Measurements from ENCODE around the gene FAU. TPM values are rescaled to one million over a fixed set of nuclear protein-coding genes. Genes with fewer than 3 reads are reported as not detected.

Gene FAU
- total and polyA plus RNA-seq, 2 of the 13 experiments (the other 11 are each of a cell fraction or from before 2014, with no cell fraction given) = 374 to 869 TPM

DNA sequence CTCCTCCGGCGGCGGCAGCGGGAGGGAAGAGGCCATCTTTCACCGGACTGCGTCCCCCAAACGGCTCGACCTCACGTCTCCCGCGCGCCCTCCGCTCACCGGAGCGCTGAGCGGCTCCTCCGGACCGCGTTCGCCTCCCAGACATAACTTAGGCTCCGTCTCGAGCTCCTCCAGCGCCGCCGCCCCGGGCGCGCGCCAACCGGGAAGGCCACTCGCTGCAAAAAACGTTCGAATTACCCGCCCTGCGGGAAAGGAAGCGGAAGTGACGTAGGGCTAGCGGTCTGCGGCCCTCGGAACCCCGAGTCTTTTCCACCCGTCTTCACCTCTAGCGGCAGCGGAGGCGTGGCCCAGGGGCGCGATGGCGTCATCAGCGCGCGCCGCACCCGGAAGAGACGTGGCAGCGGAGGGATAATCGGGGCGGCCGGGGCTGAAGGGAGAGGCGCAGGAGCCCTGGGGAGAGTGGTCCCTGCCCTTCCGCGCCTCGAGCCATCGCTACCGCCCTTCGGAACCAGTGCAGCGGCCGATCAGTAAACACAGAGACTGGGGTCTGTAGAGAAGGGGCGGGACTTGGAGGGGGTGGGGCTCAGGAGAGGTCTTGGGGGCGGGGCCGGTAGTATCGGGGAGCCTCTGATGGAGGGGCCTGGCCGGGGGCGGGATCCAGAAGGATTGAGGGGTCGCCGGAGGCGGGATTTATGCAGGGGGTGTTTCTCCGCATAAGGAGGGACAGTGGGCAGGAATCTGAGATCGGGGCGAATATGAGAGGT is 37.9 kb downstream of the FAU start, which contains the start of the genes CDCA5 and ZFPL1 (continued):
- TF ChIP-seq ZNF333 (CRISPR knock-in tag; IDR thresholded peaks at IDR 0.05; ENCODE audit: borderline replicate concordance) = peak; percentile 50
- TF ChIP-seq SOX6 (IDR thresholded peaks at IDR 0.05) = no peak
- TF ChIP-seq SOX6 (CRISPR knock-in tag; IDR thresholded peaks at IDR 0.05) = 0 out of 2 replicates have a peak, but pooled peaks have one; percentile 40
- TF ChIP-seq PAF1 (CRISPR knock-in tag; IDR thresholded peaks at IDR 0.05) = no peak
- TF ChIP-seq PTBP1 (IDR thresholded peaks at IDR 0.05; ENCODE audit: low read depth, low read length, poor library complexity, severe bottlenecking) = no peak
- TF ChIP-seq POLR2G (IDR thresholded peaks at IDR 0.05; ENCODE audit: low read depth, low read length) = peak; percentile 90
- no peak for TF ChIP-seq ATRX (CRISPR knock-in tag; IDR thresholded peaks at IDR 0.05; ENCODE audit: borderline replicate concordance)
- TF ChIP-seq ZNF34 (CRISPR knock-in tag; IDR thresholded peaks at IDR 0.05; ENCODE audit: borderline replicate concordance) = no peak; the same call in 1 of the 2 replicates
- no peak for TF ChIP-seq DNMT1 (CRISPR knock-in tag; IDR thresholded peaks at IDR 0.05)
- peak; percentile 78 for TF ChIP-seq ZIK1 (CRISPR knock-in tag; IDR thresholded peaks at IDR 0.05; ENCODE audit: borderline replicate concordance, low read depth)
- TF ChIP-seq CCAR2 (optimal IDR thresholded peaks at IDR 0.05; ENCODE audit: low read depth, low read length) = no peak
- no peak; the same call in 1 of the 2 replicates for TF ChIP-seq ARHGAP35 (CRISPR knock-in tag; IDR thresholded peaks at IDR 0.05; ENCODE audit: borderline replicate concordance)
- TF ChIP-seq ZFP36L2 (CRISPR knock-in tag; IDR thresholded peaks at IDR 0.05) = no peak
- TF ChIP-seq, protein P1, sequence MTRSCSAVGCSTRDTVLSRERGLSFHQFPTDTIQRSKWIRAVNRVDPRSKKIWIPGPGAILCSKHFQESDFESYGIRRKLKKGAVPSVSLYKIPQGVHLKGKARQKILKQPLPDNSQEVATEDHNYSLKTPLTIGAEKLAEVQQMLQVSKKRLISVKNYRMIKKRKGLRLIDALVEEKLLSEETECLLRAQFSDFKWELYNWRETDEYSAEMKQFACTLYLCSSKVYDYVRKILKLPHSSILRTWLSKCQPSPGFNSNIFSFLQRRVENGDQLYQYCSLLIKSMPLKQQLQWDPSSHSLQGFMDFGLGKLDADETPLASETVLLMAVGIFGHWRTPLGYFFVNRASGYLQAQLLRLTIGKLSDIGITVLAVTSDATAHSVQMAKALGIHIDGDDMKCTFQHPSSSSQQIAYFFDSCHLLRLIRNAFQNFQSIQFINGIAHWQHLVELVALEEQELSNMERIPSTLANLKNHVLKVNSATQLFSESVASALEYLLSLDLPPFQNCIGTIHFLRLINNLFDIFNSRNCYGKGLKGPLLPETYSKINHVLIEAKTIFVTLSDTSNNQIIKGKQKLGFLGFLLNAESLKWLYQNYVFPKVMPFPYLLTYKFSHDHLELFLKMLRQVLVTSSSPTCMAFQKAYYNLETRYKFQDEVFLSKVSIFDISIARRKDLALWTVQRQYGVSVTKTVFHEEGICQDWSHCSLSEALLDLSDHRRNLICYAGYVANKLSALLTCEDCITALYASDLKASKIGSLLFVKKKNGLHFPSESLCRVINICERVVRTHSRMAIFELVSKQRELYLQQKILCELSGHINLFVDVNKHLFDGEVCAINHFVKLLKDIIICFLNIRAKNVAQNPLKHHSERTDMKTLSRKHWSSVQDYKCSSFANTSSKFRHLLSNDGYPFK (CRISPR knock-in tag; IDR thresholded peaks at IDR 0.05; ENCODE audit: borderline replicate concordance) = peak; percentile 99
- no peak for TF ChIP-seq NFE2L1 (CRISPR knock-in tag; IDR thresholded peaks at IDR 0.05; ENCODE audit: borderline replicate concordance)
- TF ChIP-seq, protein P2, sequence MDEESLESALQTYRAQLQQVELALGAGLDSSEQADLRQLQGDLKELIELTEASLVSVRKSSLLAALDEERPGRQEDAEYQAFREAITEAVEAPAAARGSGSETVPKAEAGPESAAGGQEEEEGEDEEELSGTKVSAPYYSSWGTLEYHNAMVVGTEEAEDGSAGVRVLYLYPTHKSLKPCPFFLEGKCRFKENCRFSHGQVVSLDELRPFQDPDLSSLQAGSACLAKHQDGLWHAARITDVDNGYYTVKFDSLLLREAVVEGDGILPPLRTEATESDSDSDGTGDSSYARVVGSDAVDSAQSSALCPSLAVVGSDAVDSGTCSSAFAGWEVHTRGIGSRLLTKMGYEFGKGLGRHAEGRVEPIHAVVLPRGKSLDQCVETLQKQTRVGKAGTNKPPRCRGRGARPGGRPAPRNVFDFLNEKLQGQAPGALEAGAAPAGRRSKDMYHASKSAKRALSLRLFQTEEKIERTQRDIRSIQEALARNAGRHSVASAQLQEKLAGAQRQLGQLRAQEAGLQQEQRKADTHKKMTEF (CRISPR knock-in tag; IDR thresholded peaks at IDR 0.05) = peak; percentile 95
- TF ChIP-seq, protein P3, sequence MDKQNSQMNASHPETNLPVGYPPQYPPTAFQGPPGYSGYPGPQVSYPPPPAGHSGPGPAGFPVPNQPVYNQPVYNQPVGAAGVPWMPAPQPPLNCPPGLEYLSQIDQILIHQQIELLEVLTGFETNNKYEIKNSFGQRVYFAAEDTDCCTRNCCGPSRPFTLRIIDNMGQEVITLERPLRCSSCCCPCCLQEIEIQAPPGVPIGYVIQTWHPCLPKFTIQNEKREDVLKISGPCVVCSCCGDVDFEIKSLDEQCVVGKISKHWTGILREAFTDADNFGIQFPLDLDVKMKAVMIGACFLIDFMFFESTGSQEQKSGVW (CRISPR knock-in tag; IDR thresholded peaks at IDR 0.05; ENCODE audit: borderline replicate concordance) = no peak
- no peak; the same call in none of the 2 replicates for TF ChIP-seq CEBPG (CRISPR knock-in tag; IDR thresholded peaks at IDR 0.05)
- peak; percentile 92; the same call in 1 of the 2 replicates for TF ChIP-seq ZZZ3 (CRISPR knock-in tag; IDR thresholded peaks at IDR 0.05; ENCODE audit: borderline replicate concordance)
- TF ChIP-seq, protein P4, sequence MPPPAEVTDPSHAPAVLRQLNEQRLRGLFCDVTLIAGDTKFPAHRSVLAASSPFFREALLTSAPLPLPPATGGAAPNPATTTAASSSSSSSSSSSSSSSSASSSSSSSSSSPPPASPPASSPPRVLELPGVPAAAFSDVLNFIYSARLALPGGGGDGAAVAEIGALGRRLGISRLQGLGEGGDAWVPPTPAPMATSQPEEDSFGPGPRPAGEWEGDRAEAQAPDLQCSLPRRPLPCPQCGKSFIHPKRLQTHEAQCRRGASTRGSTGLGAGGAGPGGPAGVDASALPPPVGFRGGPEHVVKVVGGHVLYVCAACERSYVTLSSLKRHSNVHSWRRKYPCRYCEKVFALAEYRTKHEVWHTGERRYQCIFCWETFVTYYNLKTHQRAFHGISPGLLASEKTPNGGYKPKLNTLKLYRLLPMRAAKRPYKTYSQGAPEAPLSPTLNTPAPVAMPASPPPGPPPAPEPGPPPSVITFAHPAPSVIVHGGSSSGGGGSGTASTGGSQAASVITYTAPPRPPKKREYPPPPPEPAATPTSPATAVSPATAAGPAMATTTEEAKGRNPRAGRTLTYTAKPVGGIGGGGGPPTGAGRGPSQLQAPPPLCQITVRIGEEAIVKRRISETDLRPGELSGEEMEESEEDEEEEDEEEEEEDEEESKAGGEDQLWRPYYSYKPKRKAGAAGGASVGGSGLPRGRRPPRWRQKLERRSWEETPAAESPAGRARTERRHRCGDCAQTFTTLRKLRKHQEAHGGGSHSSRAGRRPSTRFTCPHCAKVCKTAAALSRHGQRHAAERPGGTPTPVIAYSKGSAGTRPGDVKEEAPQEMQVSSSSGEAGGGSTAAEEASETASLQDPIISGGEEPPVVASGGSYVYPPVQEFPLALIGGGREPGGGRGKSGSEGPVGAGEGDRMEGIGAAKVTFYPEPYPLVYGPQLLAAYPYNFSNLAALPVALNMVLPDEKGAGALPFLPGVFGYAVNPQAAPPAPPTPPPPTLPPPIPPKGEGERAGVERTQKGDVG (CRISPR knock-in tag; IDR thresholded peaks at IDR 0.05; ENCODE audit: borderline replicate concordance) = 0 out of 2 replicates have a peak, but pooled peaks have one; percentile 57
- no peak for TF ChIP-seq ATAD3A (CRISPR knock-in tag; IDR thresholded peaks at IDR 0.05)

Data from HepG2 (cell line).